Vagina (tissue), 2 donors: ENCODE data around the gene VSIR.

ENCODE experiments used
- POLR2A ChIP-seq, 2 donors: fragments of 450-650 bp; IDR thresholded peaks; one replicate each; pipeline ENCODE4 v1.6.1; 2017; ENCODE audit warnings: antibody characterized with exemption in 2 of 2, mild to moderate bottlenecking in 2 of 2, moderate library complexity in 2 of 2
- POLR2AphosphoS5 ChIP-seq, 2 donors: sonication (generic); formaldehyde crosslinking; IDR thresholded peaks; one replicate each; pipeline ENCODE4 v1.9.0; 2017; ENCODE audit warnings: antibody characterized with exemption in 2 of 2, mild to moderate bottlenecking in 2 of 2, low read depth in 1 of 2; ENCODE audit not compliant: insufficient read depth in 1 of 2
- TF ChIP-seq, protein P1 (sequence below), 3 experiments: fragments of 450-650 bp in 2 of 3; fragments of 200-600 bp in 1 of 3; sonication (generic) in 1 of 3; IDR thresholded peaks; one replicate each; pipeline ENCODE4 v1.5.1; 2017 to 2019; ENCODE audit warnings: antibody characterized with exemption in 3 of 3, mild to moderate bottlenecking in 2 of 3, moderate library complexity in 2 of 3

DNA sequence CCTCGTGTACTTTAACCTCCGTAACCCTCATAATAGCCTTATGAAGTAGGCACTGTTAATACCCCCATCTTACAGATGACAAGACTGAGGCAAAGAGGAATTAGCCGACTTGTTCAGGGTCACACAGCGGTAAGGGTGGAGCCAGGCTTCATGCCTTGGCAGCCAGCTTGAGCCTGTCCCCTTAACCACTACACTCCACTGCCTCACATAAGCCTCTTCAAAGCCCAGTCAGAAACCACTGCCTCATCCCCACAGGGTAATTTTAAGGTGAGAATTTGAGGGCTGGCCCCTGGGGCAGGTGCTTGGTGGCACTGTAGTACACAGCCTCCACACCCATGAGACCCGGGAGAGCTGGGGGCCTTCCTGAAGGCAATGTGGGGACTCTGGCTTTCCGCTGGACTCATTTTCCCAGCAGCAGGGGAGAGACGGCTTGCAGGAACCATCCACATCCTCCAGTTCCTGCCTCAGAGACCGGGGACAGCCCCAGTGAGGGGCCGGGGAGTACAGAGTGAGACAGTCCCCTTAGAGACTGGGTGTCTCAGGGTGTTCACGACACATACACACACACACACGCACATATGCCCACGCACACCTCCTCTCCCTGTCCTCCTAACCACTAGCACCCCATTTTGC is 46.1 kb downstream of the VSIR start:
- TF ChIP-seq, protein P1, sequence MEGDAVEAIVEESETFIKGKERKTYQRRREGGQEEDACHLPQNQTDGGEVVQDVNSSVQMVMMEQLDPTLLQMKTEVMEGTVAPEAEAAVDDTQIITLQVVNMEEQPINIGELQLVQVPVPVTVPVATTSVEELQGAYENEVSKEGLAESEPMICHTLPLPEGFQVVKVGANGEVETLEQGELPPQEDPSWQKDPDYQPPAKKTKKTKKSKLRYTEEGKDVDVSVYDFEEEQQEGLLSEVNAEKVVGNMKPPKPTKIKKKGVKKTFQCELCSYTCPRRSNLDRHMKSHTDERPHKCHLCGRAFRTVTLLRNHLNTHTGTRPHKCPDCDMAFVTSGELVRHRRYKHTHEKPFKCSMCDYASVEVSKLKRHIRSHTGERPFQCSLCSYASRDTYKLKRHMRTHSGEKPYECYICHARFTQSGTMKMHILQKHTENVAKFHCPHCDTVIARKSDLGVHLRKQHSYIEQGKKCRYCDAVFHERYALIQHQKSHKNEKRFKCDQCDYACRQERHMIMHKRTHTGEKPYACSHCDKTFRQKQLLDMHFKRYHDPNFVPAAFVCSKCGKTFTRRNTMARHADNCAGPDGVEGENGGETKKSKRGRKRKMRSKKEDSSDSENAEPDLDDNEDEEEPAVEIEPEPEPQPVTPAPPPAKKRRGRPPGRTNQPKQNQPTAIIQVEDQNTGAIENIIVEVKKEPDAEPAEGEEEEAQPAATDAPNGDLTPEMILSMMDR (IDR thresholded peaks at IDR 0.05) = no peak
- TF ChIP-seq POLR2A (IDR thresholded peaks at IDR 0.05) (no peak), POLR2AphosphoS5 (IDR thresholded peaks at IDR 0.05; ENCODE audit: insufficient read depth in 1 of 2, low read depth in 1 of 2) (no peak)
